ENCODE results near the gene GJC3.
A peak's percentile ranks its signal among the peaks of the same experiment; 100 is the strongest.
"Not testable (repeated sequence)": the region's sequence is repeated elsewhere in the genome, so short reads cannot be mapped to it uniquely, and the experiment has no call there.

GJC3 gene

GRCh38 chr7:99928188-99928587 lies 1.2 kb downstream of the GJC3 start:
- no peak for DNase-seq

- no peak for DNase-seq
These were observed 1.9 kb downstream of the GJC3 start for GRCh38 chr7:99927536-99927935.

GRCh38 chr7:99926321-99926720 lies 3.1 kb downstream of the GJC3 start:
- no peak for DNase-seq

GRCh38 chr7:99923200-99923599 lies 6.2 kb downstream of the GJC3 start:
- DNase-seq, result no peak

GRCh38 chr7:99920149-99920548 lies 9.3 kb downstream of the GJC3 start:
- DNase-seq, result peak; percentile 4

GRCh38 chr7:99919814-99920112 lies 9.7 kb downstream of the GJC3 start:
- no peak for DNase-seq

GRCh38 chr7:99918959-99919813 lies 10.2 kb downstream of the GJC3 start, which contains the start of gene TRIM4:
Gene TRIM4, minus strand, starts transcription at chr7:99919530. Its CDS starts 129 bp downstream, at chr7:99919401.
- DNase-seq, result peak; percentile 93

- no peak for DNase-seq
These were observed 18.4 kb downstream of the GJC3 start for GRCh38 chr7:99910976-99911375.

- DNase-seq, result no peak
These were observed 27.8 kb downstream of the GJC3 start for GRCh38 chr7:99901581-99901980.

GRCh38 chr7:99899830-99900519 lies 29.4 kb downstream of the GJC3 start:
- no peak for DNase-seq

- DNase-seq, result no peak
These were observed 30.6 kb downstream of the GJC3 start for GRCh38 chr7:99898836-99899235.

GRCh38 chr7:99898023-99898357 lies 31.4 kb downstream of the GJC3 start:
- DNase-seq, result no peak

GRCh38 chr7:99897322-99898022 lies 31.9 kb downstream of the GJC3 start:
- DNase-seq, result peak; percentile 26

GRCh38 chr7:99894738-99895137 lies 34.7 kb downstream of the GJC3 start:
- DNase-seq, result no peak

- no peak for DNase-seq
These were observed 36.1 kb downstream of the GJC3 start for GRCh38 chr7:99893280-99893679.

- not testable (repeated sequence) for DNase-seq
These were observed 39.1 kb downstream of the GJC3 start for GRCh38 chr7:99890348-99890747.

- DNase-seq, result not testable (repeated sequence)
These were observed 41.1 kb downstream of the GJC3 start for GRCh38 chr7:99888366-99888765.

- no peak for DNase-seq
These were observed 48.0 kb downstream of the GJC3 start for GRCh38 chr7:99881370-99881769.

GRCh38 chr7:99876933-99877332 lies 52.5 kb downstream of the GJC3 start, which contains the start of gene OR2AE1:
Gene OR2AE1, minus strand, starts transcription at chr7:99877033. Its CDS starts 0 bp downstream, at chr7:99877033.
- no peak for DNase-seq

GRCh38 chr7:99876491-99876890 lies 52.9 kb downstream of the GJC3 start:
- peak; percentile 83 for DNase-seq

Measured in MV-4-11 (cell line).